GM12878 (cell line): ENCODE measurements around the gene KRT25. TPM values are rescaled to one million over a fixed set of nuclear protein-coding genes. Genes with fewer than 3 reads are reported as not detected.

Source experiments
- ATAC-seq: fragments of 200-7000 bp; cut with Tn5 transposase; 3 replicates; pipeline ENCODE4 v1.9.1; 2020; ENCODE audit warnings: mild to moderate bottlenecking, moderate library complexity
- BruUV-seq: library from RNA; stranded (reverse); fragments of 400-500 nt; replicated peaks from 2 replicates; lab custom pipeline; 2021; lab: Mats Ljungman, UMichigan
- CTCF ChIA-PET: fragments of 300-600 bp; sonication (Branson Sonifier 250); formaldehyde crosslinking; extraction: SDS; loops from one replicate; lab custom pipeline; 2021; ENCODE audit warnings: inconsistent platforms; lab: Yijun Ruan, JAX
- POLR2A ChIA-PET: fragments of 350-600 bp; formaldehyde crosslinking; extraction: SDS; loops from one replicate; lab custom pipeline; 2021; ENCODE audit warnings: inconsistent platforms; lab: Charles Lee
- RAD21 ChIA-PET: fragments of 300-600 bp; sonication (Branson Sonifier 250); formaldehyde crosslinking; loops from one replicate; lab custom pipeline; 2023; ENCODE audit warnings: antibody characterized with exemption; ENCODE audit not compliant: unreplicated experiment; lab: Charles Lee
- SMC1A ChIA-PET: fragments of 300-600 bp; sonication (Branson Sonifier 250); formaldehyde crosslinking; loops from one replicate; lab custom pipeline; 2023; ENCODE audit not compliant: unreplicated experiment, uncharacterized antibody; lab: Charles Lee
- DNase-seq: peaks from one replicate; pipeline ENCODE4 v3.0.0-alpha.2; 2011; ENCODE audit warnings: low read depth, low spot score
- FAIRE-seq: peaks from 3 replicates; lab custom pipeline; 2011; peaks lifted over from hg19 to GRCh38; lab: Jason Lieb, UNC
- H2AFZ ChIP-seq: 2 replicates; pipeline ENCODE4 v1.6.0; 2011; ENCODE audit warnings: low read depth, low read length, control low read depth; ENCODE audit not compliant: control insufficient read depth
- H3K27ac ChIP-seq: 2 replicates; pipeline ENCODE4 v1.5.1; 2011; ENCODE audit warnings: control low read depth; ENCODE audit not compliant: control insufficient read depth, insufficient read depth
- H3K27me3 ChIP-seq, 2 experiments: replicated peaks in 1 of 2; 2 replicates each; pipeline versions ENCODE4 v1.6.0 to v1.6.1; 2011; ENCODE audit warnings: low read length in 1 of 2; ENCODE audit not compliant: control insufficient read depth in 2 of 2, insufficient read depth in 2 of 2
- H3K36me3 ChIP-seq, 2 experiments: 2 replicates each; pipeline ENCODE4 v1.5.1; 2011; ENCODE audit warnings: low read length in 1 of 2; ENCODE audit not compliant: control insufficient read depth in 2 of 2, insufficient read depth in 2 of 2
- H3K4me1 ChIP-seq: 2 replicates; pipeline ENCODE4 v1.6.1; 2011; ENCODE audit warnings: mild to moderate bottlenecking, low read length, moderate library complexity, mixed read lengths; ENCODE audit not compliant: control insufficient read depth, insufficient read depth
- H3K4me2 ChIP-seq: 2 replicates; pipeline ENCODE4 v1.6.0; 2011; ENCODE audit warnings: control low read depth; ENCODE audit not compliant: control insufficient read depth, insufficient read depth
- H3K4me3 ChIP-seq: fragments of 200-600 bp; sonication (generic); 2 replicates; pipeline ENCODE4 v1.5.1; 2016
- H3K79me2 ChIP-seq: 2 replicates; pipeline ENCODE4 v1.6.0; 2011; ENCODE audit warnings: low read length; ENCODE audit not compliant: control insufficient read depth, insufficient read depth
- H3K9ac ChIP-seq: 2 replicates; pipeline ENCODE4 v1.8.0; 2011; ENCODE audit warnings: low read length, control low read depth, mixed read lengths; ENCODE audit not compliant: control insufficient read depth, insufficient read depth
- H3K9me3 ChIP-seq: replicated peaks from 3 replicates; pipeline ENCODE4 v1.5.1; 2011; ENCODE audit warnings: mild to moderate bottlenecking, low read length; ENCODE audit not compliant: control insufficient read depth, insufficient read depth
- H4K20me1 ChIP-seq: 2 replicates; pipeline ENCODE4 v1.6.0; 2011; ENCODE audit not compliant: control insufficient read depth, insufficient read depth
- CTCF ChIP-seq, 3 experiments: IDR thresholded peaks in 2 of 3; conservative IDR thresholded peaks in 1 of 3; 2 replicates each; pipeline ENCODE4 v1.5.1; 2011; ENCODE audit warnings: low read depth in 3 of 3, low read length in 3 of 3, mild to moderate bottlenecking in 3 of 3, control low read depth in 2 of 3, moderate library complexity in 2 of 3, inconsistent platforms in 1 of 3, mixed read lengths in 1 of 3; ENCODE audit not compliant: control insufficient read depth in 2 of 3, insufficient read depth in 1 of 3; ENCODE audit errors: extremely low read depth in 1 of 3
- PKNOX1 ChIP-seq: fragments of 450-650 bp; IDR thresholded peaks from 2 replicates; pipeline ENCODE4 v1.6.1; 2016; ENCODE audit warnings: mild to moderate bottlenecking
- RAD21 ChIP-seq: IDR thresholded peaks from 2 replicates; pipeline ENCODE4 v1.6.1; 2011; ENCODE audit warnings: mild to moderate bottlenecking, low read depth, low read length, moderate library complexity; ENCODE audit not compliant: insufficient read depth
- SMC3 ChIP-seq: IDR thresholded peaks from 2 replicates; pipeline ENCODE4 v1.6.1; 2011; ENCODE audit warnings: low read length, improper control_type of control experiment, borderline replicate concordance
- ZSCAN29 ChIP-seq: fragments of 450-650 bp; IDR thresholded peaks from 2 replicates; pipeline ENCODE4 v1.6.1; 2017; ENCODE audit warnings: mild to moderate bottlenecking, moderate library complexity
- WGBS: methylation state at CpG from one replicate; pipeline ENCODE4 v1.1.6; 2016; ENCODE audit warnings: low lambda C conversion rate; ENCODE audit not compliant: insufficient replicate concordance, insufficient coverage; ENCODE audit errors: missing lambda C conversion rate; 5-methylcytosine and 5-hydroxymethylcytosine counted together
- in situ Hi-C: fragments of 300-500 bp; cut with MboI; formaldehyde crosslinking; loops from 9 replicates; pipeline ENCODE4 v1.14.3; 2018; ENCODE audit warnings: mixed read lengths
- intact Hi-C: fragments of 100-400 bp; cut with micrococcal nuclease; formaldehyde crosslinking; loops from one replicate; pipeline ENCODE4 v1.14.2; 2022; ENCODE audit not compliant: unreplicated experiment
- polyA plus RNA-seq, 11 experiments: library from polyadenylated mRNA; depleted of rRNA in 4 of 11; unstranded in 6 of 11; stranded (reverse) in 5 of 11; fragments of >200 nt; fragmentation: Nextera tagmentation in 4 of 11; fragmentation: Illumina TruSeq in 1 of 11; extraction: Ambion mirVana in 4 of 11; extraction: Trizol in 1 of 11; gene quantifications; 1 replicate in 1 of 11; 2 replicates in 10 of 11; pipeline versions ENCODE4 v1.2.1 to v1.2.3, GENCODE V29; 2011 to 2016; ENCODE audit warnings: inconsistent platforms in 2 of 11, missing spikeins in 2 of 11, low read depth in 1 of 11
- total RNA-seq, 4 experiments: library from RNA; depleted of rRNA in 3 of 4; stranded (reverse); fragments of >200 nt in 3 of 4; fragmentation: Illumina TruSeq in 1 of 4; extraction: Trizol in 1 of 4; gene quantifications; 2 replicates each; pipeline versions ENCODE4 v1.2.1 to v1.2.3, GENCODE V29; 2013 to 2021

Gene KRT25
- total and polyA plus RNA-seq, 10 of the 15 experiments (the other 5 are each of a cell fraction or from before 2014, with no cell fraction given) = not detected

DNA sequence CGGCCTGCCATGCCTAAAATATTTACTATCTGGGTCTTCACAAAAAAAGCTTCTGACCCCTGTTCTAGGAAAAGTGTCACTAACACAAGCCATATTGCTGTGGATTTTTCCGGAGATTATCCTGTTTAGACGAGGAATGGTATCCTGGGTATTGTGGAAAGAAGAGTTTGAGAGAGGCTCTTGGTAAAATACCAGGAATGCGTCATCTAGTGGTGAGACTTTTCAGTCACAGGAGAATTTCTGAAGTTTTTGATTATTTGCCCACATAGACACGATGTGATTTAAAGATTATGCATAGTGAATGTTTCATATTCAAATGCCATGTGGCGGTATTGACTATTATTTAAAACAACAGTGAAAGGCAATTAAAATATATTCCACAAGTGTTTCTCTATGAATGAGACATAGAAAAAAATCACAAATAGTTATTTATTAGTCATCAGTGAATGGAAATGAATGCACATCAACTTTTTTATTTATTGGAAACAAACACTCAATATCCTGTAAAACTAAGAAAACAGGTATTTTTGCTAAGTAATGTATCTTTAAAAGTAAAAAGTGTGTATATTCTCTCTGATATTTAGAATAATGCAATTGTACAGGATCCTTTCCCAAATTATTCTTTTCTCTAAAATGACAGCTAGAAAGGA, 36.8 kb upstream of the KRT25 start:
- no peak overlapping the region for H3K4me3 ChIP-seq
- in situ Hi-C loops (no loop called here), intact Hi-C loops (loop anchor here (2.0 to 10.0 kb wide), 2 partner anchors 171 to 247 kb away; no protein-coding TSS in a partner anchor)
- ChIA-PET CTCF (interaction anchor here (0.8 to 4.3 kb wide), 18 partner anchors 9 to 176 kb away, joined by 3 to 43 read pairs (median 3); partner anchors contain the start of gene SMARCE1), SMC1A (interaction anchor here (0.7 to 3.2 kb wide), 19 partner anchors 8 to 260 kb away, joined by 3 to 28 read pairs (median 4); no protein-coding TSS in a partner anchor), POLR2A (interaction anchor here (0.6 to 1.3 kb wide), 4 partner anchors 167 to 236 kb away, joined by 3 read pairs; no protein-coding TSS in a partner anchor), RAD21 (interaction anchor here (0.8 to 3.7 kb wide), 9 partner anchors 10 to 177 kb away, joined by 3 to 18 read pairs (median 4); partner anchors contain the start of gene SMARCE1)
- no peaks in the 10 kb centered on the region for H4K20me1 ChIP-seq
- H3K4me1 ChIP-seq = no peaks in the 10 kb centered on the region
- H3K9ac ChIP-seq = no peak overlapping the region
- TF ChIP-seq SMC3 (peak; percentile 71; the same call in 1 of the 2 replicates), ZSCAN29 (peak; percentile 97), CTCF (IDR thresholded peaks at IDR 0.05 in 2 of 3, conservative IDR thresholded peaks at IDR 0.05 in 1 of 3; ENCODE audit: control insufficient read depth in 2 of 3, extremely low read depth in 1 of 3, insufficient read depth in 1 of 3, low read depth in 3 of 3, low read length in 3 of 3) (peak; percentile 44 to 61 (median 59)), PKNOX1 (no peak), RAD21 (peak; percentile 52)
- H3K27ac ChIP-seq = no peak overlapping the region
- 21% methylated on average over 6 of the region's 6 CpGs for WGBS
- H3K36me3 ChIP-seq = no peaks in the 10 kb centered on the region
- H2AFZ ChIP-seq = no peak overlapping the region
- peak; percentile 44; the same call in 1 of the 3 replicates for ATAC-seq
- H3K4me2 ChIP-seq = no peak overlapping the region
- no TSS peak for BruUV-seq
- no peaks in the 10 kb centered on the region for H3K79me2 ChIP-seq
- H3K9me3 ChIP-seq = no peaks in the 10 kb centered on the region
- H3K27me3 ChIP-seq = peaks cover 2 to 7% of the 10 kb centered on the region in 2 experiments; a peak in 1 of 4 replicates
- FAIRE-seq = no peak
- no peak for DNase-seq
